Measurements from ENCODE around the gene HSDL2.

HSDL2 gene

DNA sequence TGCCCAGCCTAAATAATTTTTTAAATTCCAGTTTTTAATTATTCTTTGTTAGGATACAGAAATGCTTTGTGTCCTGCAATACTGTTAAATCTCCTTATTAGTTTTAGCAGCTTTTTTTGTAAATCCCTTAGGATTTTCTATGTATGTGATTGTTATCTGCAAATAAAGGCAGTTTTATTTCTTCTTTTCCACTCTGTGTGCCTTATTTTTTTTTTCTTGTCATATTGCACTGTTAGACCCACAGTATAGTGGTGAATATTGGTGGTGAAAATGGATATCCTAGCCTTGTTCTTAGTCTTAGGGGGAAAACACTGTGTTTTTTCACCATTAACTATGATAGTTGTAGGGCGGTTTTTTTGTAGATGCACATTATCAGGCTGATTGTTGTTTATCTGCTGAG, 95.4 kb downstream of the HSDL2 start:
- Histone ChIP-seq H3K27me3 (ENCODE audit: control insufficient read depth in 2 of 2, insufficient read depth in 2 of 2, low read length in 2 of 2) (no peaks in the 10 kb centered on the region), H3K36me3 (ENCODE audit: control insufficient read depth in 2 of 2, insufficient read depth in 2 of 2, low read length in 2 of 2) (peaks cover 3 to 4% of the 10 kb centered on the region in 2 donors), H3K9ac (ENCODE audit: low read depth in 1 of 2, low read length in 2 of 2) (no peak overlapping the region), H3K4me3 (ENCODE audit: low read length in 2 of 2) (no peak overlapping the region), H3K27ac (ENCODE audit: low read depth in 2 of 2, low read length in 2 of 2) (no peak overlapping the region), H3K4me1 (ENCODE audit: control insufficient read depth in 2 of 2, insufficient read depth in 2 of 2, low read length in 2 of 2) (no peaks in the 10 kb centered on the region), H3K9me3 (ENCODE audit: control insufficient read depth in 2 of 2, low read length in 2 of 2) (no peaks in the 10 kb centered on the region)

DNA sequence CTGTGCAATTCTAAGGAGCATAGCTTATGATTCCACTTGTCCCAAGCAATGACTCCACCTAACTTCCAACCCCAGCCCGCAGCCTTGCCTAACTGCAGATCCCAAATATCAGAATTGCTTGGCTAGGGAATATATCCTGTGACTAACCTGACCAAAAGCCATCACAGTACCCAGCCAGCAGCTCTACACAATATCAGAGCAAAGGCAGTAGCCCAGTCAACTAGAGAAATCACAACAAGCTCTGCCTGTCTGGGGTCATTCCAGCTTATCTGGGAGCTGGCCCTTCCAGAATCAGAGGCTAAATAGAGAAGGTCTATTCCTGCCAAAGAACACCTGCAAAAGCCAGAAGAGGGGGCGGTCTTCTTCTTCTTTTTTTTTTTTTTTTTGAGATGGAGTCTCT, 97.4 kb downstream of the HSDL2 start:
- Histone ChIP-seq H3K27ac (ENCODE audit: low read depth in 2 of 2, low read length in 2 of 2) (no peak overlapping the region), H3K4me1 (ENCODE audit: control insufficient read depth in 2 of 2, insufficient read depth in 2 of 2, low read length in 2 of 2) (no peaks in the 10 kb centered on the region), H3K27me3 (ENCODE audit: control insufficient read depth in 2 of 2, insufficient read depth in 2 of 2, low read length in 2 of 2) (no peaks in the 10 kb centered on the region), H3K9ac (ENCODE audit: low read depth in 1 of 2, low read length in 2 of 2) (no peak overlapping the region), H3K4me3 (ENCODE audit: low read length in 2 of 2) (no peak overlapping the region), H3K9me3 (ENCODE audit: control insufficient read depth in 2 of 2, low read length in 2 of 2) (no peaks in the 10 kb centered on the region), H3K36me3 (ENCODE audit: control insufficient read depth in 2 of 2, insufficient read depth in 2 of 2, low read length in 2 of 2) (peaks cover 0 to 3% of the 10 kb centered on the region in 2 donors)

DNA sequence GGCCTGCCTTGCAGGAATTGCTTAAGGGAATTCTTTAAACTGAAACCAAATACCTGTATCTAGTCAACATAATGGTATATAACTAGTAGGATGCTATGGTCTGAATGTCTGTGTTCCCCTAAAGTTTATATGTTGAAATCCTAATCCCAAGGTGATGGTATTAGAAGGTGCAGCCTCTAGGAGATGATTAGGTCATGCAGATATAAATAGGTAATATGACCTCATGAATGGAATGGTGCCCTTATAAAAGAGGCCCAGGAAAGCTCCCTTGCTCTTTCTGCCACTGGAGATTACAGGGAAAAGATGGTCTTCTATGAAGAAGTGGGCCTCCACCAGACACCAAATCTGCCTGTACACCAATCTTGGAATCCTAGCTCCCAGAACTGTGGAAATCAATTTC, 99.3 kb downstream of the HSDL2 start:
- no peaks in the 10 kb centered on the region for H3K9me3 ChIP-seq (ENCODE audit: control insufficient read depth in 2 of 2, low read length in 2 of 2)
- no peaks in the 10 kb centered on the region for H3K27me3 ChIP-seq (ENCODE audit: control insufficient read depth in 2 of 2, insufficient read depth in 2 of 2, low read length in 2 of 2)
- no peaks in the 10 kb centered on the region for H3K4me1 ChIP-seq (ENCODE audit: control insufficient read depth in 2 of 2, insufficient read depth in 2 of 2, low read length in 2 of 2)
- no peak overlapping the region for H3K4me3 ChIP-seq (ENCODE audit: low read length in 2 of 2)
- H3K9ac ChIP-seq (ENCODE audit: low read depth in 1 of 2, low read length in 2 of 2) = no peak overlapping the region
- no peak overlapping the region for H3K27ac ChIP-seq (ENCODE audit: low read depth in 2 of 2, low read length in 2 of 2)
- H3K36me3 ChIP-seq (ENCODE audit: control insufficient read depth in 2 of 2, insufficient read depth in 2 of 2, low read length in 2 of 2) = peaks cover 0 to 3% of the 10 kb centered on the region in 2 donors

- Histone ChIP-seq H3K27ac (ENCODE audit: low read depth in 2 of 2, low read length in 2 of 2) (no peak overlapping the region), H3K9ac (ENCODE audit: low read depth in 1 of 2, low read length in 2 of 2) (no peak overlapping the region), H3K9me3 (ENCODE audit: control insufficient read depth in 2 of 2, low read length in 2 of 2) (no peaks in the 10 kb centered on the region), H3K4me1 (ENCODE audit: control insufficient read depth in 2 of 2, insufficient read depth in 2 of 2, low read length in 2 of 2) (peaks cover 7 to 11% of the 10 kb centered on the region in 2 donors), H3K27me3 (ENCODE audit: control insufficient read depth in 2 of 2, insufficient read depth in 2 of 2, low read length in 2 of 2) (no peaks in the 10 kb centered on the region), H3K4me3 (ENCODE audit: low read length in 2 of 2) (no peak overlapping the region), H3K36me3 (ENCODE audit: control insufficient read depth in 2 of 2, insufficient read depth in 2 of 2, low read length in 2 of 2) (no peaks in the 10 kb centered on the region)
Measured at GRCh38 chr9:112484607-112485006, 104.7 kb downstream of the HSDL2 start.

DNA sequence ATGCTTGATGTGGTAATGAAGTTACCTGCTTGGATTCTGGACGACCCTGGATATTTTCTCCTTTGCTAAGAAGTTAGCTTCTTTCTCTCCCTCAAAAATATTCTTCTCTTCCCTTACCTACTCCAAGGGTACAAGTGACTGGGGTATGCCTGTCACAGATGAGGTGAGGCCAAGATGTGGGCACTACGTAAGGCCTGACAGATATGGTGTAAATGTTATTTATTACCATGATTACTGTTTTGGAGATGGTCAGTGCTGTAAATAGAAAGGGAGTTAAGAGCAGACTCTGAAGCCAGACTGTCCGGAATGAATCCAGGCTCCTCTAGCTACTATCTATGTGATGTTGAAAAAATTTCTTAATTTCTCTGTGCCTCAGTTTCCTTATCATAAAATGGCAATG, 105.7 kb downstream of the HSDL2 start:
- Histone ChIP-seq H3K9me3 (ENCODE audit: control insufficient read depth in 2 of 2, low read length in 2 of 2) (no peaks in the 10 kb centered on the region), H3K4me3 (ENCODE audit: low read length in 2 of 2) (peak overlapping the region in 1 of 2 donors; percentile 80), H3K36me3 (ENCODE audit: control insufficient read depth in 2 of 2, insufficient read depth in 2 of 2, low read length in 2 of 2) (no peaks in the 10 kb centered on the region), H3K27ac (ENCODE audit: low read depth in 2 of 2, low read length in 2 of 2) (no peak overlapping the region), H3K27me3 (ENCODE audit: control insufficient read depth in 2 of 2, insufficient read depth in 2 of 2, low read length in 2 of 2) (no peaks in the 10 kb centered on the region), H3K9ac (ENCODE audit: low read depth in 1 of 2, low read length in 2 of 2) (no peak overlapping the region), H3K4me1 (ENCODE audit: control insufficient read depth in 2 of 2, insufficient read depth in 2 of 2, low read length in 2 of 2) (peaks cover 7 to 11% of the 10 kb centered on the region in 2 donors)

DNA sequence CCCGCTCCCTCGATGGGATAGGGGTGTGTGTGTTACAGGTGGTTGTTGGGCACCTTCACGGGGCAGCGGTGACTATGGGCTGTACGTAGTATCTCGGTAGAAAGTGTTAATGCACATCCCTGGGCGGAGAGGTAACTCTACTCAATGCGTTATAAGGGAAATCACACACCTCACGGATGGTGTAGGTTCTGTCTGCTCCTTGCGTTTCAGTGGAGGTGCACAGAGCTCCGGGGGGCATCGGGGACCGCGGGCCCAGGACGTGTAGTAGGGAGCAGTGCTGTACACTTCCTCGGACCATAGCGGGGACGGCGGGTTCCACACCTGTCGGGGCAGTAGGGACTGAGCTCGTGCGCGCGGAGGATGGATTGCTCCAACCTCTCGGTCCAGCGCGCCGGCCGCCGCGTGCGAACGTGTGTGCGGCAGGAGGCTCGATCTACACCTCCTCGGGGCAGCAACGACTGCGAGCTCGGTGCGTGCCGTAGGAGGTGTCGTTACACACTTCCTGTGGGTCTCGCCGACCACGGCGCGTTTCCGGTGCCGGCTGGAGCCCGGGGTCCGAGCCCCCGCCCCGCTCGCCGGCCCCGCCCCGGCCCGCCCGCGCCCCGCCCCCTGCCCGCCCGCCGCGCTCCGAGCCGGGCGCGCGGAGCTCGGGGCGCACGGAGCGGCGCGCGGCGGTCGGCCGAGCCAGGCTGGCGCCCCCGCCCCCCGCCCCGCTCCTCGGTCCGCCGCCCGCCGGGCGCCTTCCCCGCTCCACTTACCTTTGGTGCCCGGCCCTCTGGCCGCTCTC, 106.5 kb downstream of the HSDL2 start, which contains the start of gene KIAA1958:
TSS of gene KIAA1958 (plus strand) at position 607 of the 787 bp plus-strand sequence. CDS start 87,254 bp downstream, outside the sequence.
- Histone ChIP-seq H3K4me1 (ENCODE audit: control insufficient read depth in 2 of 2, insufficient read depth in 2 of 2, low read length in 2 of 2) (peaks cover 7 to 11% of the 10 kb centered on the region in 2 donors), H3K9ac (ENCODE audit: low read depth in 1 of 2, low read length in 2 of 2) (peak within 1 kb of the TSS; percentile 78 to 84), H3K27ac (ENCODE audit: low read depth in 2 of 2, low read length in 2 of 2) (peak within 1 kb of the TSS; percentile 52 to 79), H3K36me3 (ENCODE audit: control insufficient read depth in 2 of 2, insufficient read depth in 2 of 2, low read length in 2 of 2) (no peaks in the 10 kb centered on the region), H3K4me3 (ENCODE audit: low read length in 2 of 2) (peak within 1 kb of the TSS; percentile 85 to 92), H3K27me3 (ENCODE audit: control insufficient read depth in 2 of 2, insufficient read depth in 2 of 2, low read length in 2 of 2) (no peaks in the 10 kb centered on the region), H3K9me3 (ENCODE audit: control insufficient read depth in 2 of 2, low read length in 2 of 2) (no peaks in the 10 kb centered on the region)

- peak overlapping the region; percentile 54 to 78 for H3K9ac ChIP-seq (ENCODE audit: low read depth in 1 of 2, low read length in 2 of 2)
Measured at GRCh38 chr9:112487008-112487798, 107.3 kb downstream of the HSDL2 start.

DNA sequence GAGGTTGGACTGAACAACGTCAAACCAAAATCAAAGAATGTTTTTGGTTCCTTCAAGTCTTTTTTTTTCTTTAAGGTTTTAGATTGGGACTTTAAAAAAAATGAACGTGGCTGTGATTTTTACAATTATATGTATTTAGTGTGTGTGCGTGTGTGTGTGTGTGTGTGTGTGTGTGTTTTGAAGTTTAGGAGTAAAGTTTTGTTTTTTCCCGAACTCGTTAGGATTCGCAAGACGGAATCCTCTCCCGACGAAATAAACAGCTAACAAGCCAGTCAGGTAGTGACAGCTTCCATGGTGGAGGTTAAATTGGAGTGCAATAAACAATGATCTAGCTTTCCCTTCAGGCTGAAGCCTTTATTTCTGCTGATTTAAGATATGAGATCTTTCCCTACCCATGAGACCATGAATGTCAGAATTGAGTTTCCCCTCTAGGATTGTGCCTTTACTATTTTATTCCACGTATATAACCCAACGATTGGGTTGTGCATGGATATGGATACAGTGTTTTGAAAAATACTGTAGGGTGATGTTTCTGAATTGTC, 108.0 kb downstream of the HSDL2 start:
- peak overlapping the region; percentile 80 to 85 for H3K4me3 ChIP-seq (ENCODE audit: low read length in 2 of 2)
- peaks cover 7 to 11% of the 10 kb centered on the region in 2 donors for H3K4me1 ChIP-seq (ENCODE audit: control insufficient read depth in 2 of 2, insufficient read depth in 2 of 2, low read length in 2 of 2)
- H3K27me3 ChIP-seq (ENCODE audit: control insufficient read depth in 2 of 2, insufficient read depth in 2 of 2, low read length in 2 of 2) = no peaks in the 10 kb centered on the region
- H3K9ac ChIP-seq (ENCODE audit: low read depth in 1 of 2, low read length in 2 of 2) = peak overlapping the region; percentile 54 to 78
- no peaks in the 10 kb centered on the region for H3K9me3 ChIP-seq (ENCODE audit: control insufficient read depth in 2 of 2, low read length in 2 of 2)
- no peak overlapping the region for H3K27ac ChIP-seq (ENCODE audit: low read depth in 2 of 2, low read length in 2 of 2)
- no peaks in the 10 kb centered on the region for H3K36me3 ChIP-seq (ENCODE audit: control insufficient read depth in 2 of 2, insufficient read depth in 2 of 2, low read length in 2 of 2)

More at GRCh38 chr9:112487008-112487798, 107.3 kb downstream of the HSDL2 start:
- H3K27me3 ChIP-seq (ENCODE audit: control insufficient read depth in 2 of 2, insufficient read depth in 2 of 2, low read length in 2 of 2) = no peaks in the 10 kb centered on the region
- no peaks in the 10 kb centered on the region for H3K9me3 ChIP-seq (ENCODE audit: control insufficient read depth in 2 of 2, low read length in 2 of 2)
- H3K36me3 ChIP-seq (ENCODE audit: control insufficient read depth in 2 of 2, insufficient read depth in 2 of 2, low read length in 2 of 2) = no peaks in the 10 kb centered on the region
- H3K4me3 ChIP-seq (ENCODE audit: low read length in 2 of 2) = peak overlapping the region; percentile 80 to 85
- peaks cover 7 to 11% of the 10 kb centered on the region in 2 donors for H3K4me1 ChIP-seq (ENCODE audit: control insufficient read depth in 2 of 2, insufficient read depth in 2 of 2, low read length in 2 of 2)
- peak overlapping the region; percentile 48 to 52 for H3K27ac ChIP-seq (ENCODE audit: low read depth in 2 of 2, low read length in 2 of 2)

DNA sequence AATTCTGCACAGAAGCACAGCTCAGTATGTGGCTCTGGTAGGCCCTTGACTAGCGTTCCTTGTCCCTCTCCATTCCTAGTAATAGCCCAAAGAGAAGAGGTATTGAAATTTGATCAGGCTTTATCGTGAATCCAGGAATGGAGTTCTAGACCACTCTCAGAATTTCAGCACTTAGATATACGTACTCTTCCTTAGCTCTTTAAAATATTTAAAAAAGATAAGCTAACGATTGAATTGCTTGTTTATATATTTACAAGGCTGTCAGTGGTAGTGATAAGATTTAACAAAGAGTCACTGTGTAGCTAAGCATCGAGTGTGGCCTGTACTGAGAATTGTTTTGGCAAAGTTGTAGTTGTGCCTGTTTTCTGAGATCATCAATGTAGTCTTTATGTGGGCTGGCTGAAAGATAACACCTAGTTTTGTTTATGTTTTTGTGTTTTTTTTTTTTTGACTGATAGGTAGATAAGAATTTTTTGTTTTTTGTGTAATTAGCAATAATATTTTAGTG, 109.2 kb downstream of the HSDL2 start:
- Histone ChIP-seq H3K27ac (ENCODE audit: low read depth in 2 of 2, low read length in 2 of 2) (no peak overlapping the region), H3K9ac (ENCODE audit: low read depth in 1 of 2, low read length in 2 of 2) (peak overlapping the region in 1 of 2 donors; percentile 10), H3K9me3 (ENCODE audit: control insufficient read depth in 2 of 2, low read length in 2 of 2) (peaks cover 0 to 3% of the 10 kb centered on the region in 2 donors), H3K4me1 (ENCODE audit: control insufficient read depth in 2 of 2, insufficient read depth in 2 of 2, low read length in 2 of 2) (peaks cover 7 to 11% of the 10 kb centered on the region in 2 donors), H3K36me3 (ENCODE audit: control insufficient read depth in 2 of 2, insufficient read depth in 2 of 2, low read length in 2 of 2) (peaks cover 0 to 3% of the 10 kb centered on the region in 2 donors), H3K27me3 (ENCODE audit: control insufficient read depth in 2 of 2, insufficient read depth in 2 of 2, low read length in 2 of 2) (no peaks in the 10 kb centered on the region), H3K4me3 (ENCODE audit: low read length in 2 of 2) (no peak overlapping the region)
